K562 (cell line): ENCODE measurements around the gene FGF1. TPM values are rescaled to one million over a fixed set of nuclear protein-coding genes. Genes with fewer than 3 reads are reported as not detected.

Experiments
- ATAC-seq: fragments of 200-7000 bp; cut with Tn5 transposase; 3 replicates; pipeline ENCODE4 v1.9.1; 2020; ENCODE audit warnings: moderate library complexity
- BruUV-seq: library from RNA; stranded (reverse); fragments of 400-500 nt; replicated peaks from 2 replicates; lab custom pipeline; 2021; lab: Mats Ljungman, UMichigan
- CTCF ChIA-PET: fragments of 300-600 bp; formaldehyde crosslinking; extraction: SDS; loops from one replicate; lab custom pipeline; 2021; ENCODE audit warnings: low intra/inter-chr PET ratio; lab: Yijun Ruan, JAX
- POLR2A ChIA-PET: fragments of 300-600, 350-650 bp; sonication (Branson Sonifier 250); formaldehyde crosslinking; extraction: SDS; loops from one replicate; lab custom pipeline; 2021; ENCODE audit warnings: antibody characterized with exemption, inconsistent platforms; lab: Yijun Ruan, JAX
- DNase-seq, 4 experiments: peaks; one replicate each; pipeline versions ENCODE4 v3.0.0 to v3.0.0-alpha.2; 2011 to 2018; ENCODE audit warnings: low spot score in 3 of 4, mixed read lengths in 3 of 4; ENCODE audit errors: extremely low read depth in 1 of 4
- FAIRE-seq: peaks from 2 replicates; lab custom pipeline; 2011; peaks lifted over from hg19 to GRCh38; lab: Jason Lieb, UNC
- H2AFZ ChIP-seq: 2 replicates; pipeline ENCODE4 v1.6.0; 2011; ENCODE audit warnings: low read depth, low read length, control low read depth, inconsistent platforms
- H3K27ac ChIP-seq: fragments of 200-600 bp; 3 replicates; pipeline ENCODE4 v1.8.0; 2011; ENCODE audit warnings: low read depth, mild to moderate bottlenecking, control low read depth, inconsistent platforms, low read length, moderate library complexity, mixed read lengths; ENCODE audit errors: extremely low read depth
- H3K27me3 ChIP-seq, 2 experiments: fragments of 300-600 bp in 1 of 2; 2 replicates in 1 of 2; 3 replicates in 1 of 2; pipeline versions ENCODE4 v1.6.0 to v1.8.0; 2011; ENCODE audit warnings: inconsistent platforms in 2 of 2, low read length in 2 of 2, mild to moderate bottlenecking in 1 of 2, mixed read lengths in 1 of 2, moderate library complexity in 1 of 2; ENCODE audit not compliant: control insufficient read depth in 2 of 2, insufficient read depth in 2 of 2
- H3K36me3 ChIP-seq: fragments of 300-600 bp; 3 replicates; pipeline ENCODE4 v1.8.0; 2011; ENCODE audit warnings: mild to moderate bottlenecking, low read length, inconsistent platforms; ENCODE audit not compliant: control insufficient read depth, insufficient read depth
- H3K4me1 ChIP-seq, 2 experiments: fragments of 200-600 bp in 1 of 2; replicated peaks in 1 of 2; 2 replicates in 1 of 2; 3 replicates in 1 of 2; pipeline versions ENCODE4 v1.5.1 to v1.8.0; 2011; ENCODE audit warnings: inconsistent platforms in 2 of 2, low read length in 2 of 2, mild to moderate bottlenecking in 1 of 2, mixed read lengths in 1 of 2, moderate library complexity in 1 of 2; ENCODE audit not compliant: control insufficient read depth in 2 of 2, insufficient read depth in 2 of 2
- H3K4me2 ChIP-seq: 2 replicates; pipeline ENCODE4 v1.6.1; 2011; ENCODE audit warnings: low read length, control low read depth, inconsistent platforms, mixed read lengths; ENCODE audit not compliant: insufficient read depth
- H3K4me3 ChIP-seq: fragments of 200-600 bp; sonication (generic), shearing (Covaris generic); 2 replicates; pipeline ENCODE4 v1.5.1; 2016; ENCODE audit warnings: control low read depth, inconsistent platforms
- H3K79me2 ChIP-seq: fragments of 200-600 bp; 3 replicates; pipeline ENCODE4 v1.8.0; 2011; ENCODE audit warnings: low read length, inconsistent platforms; ENCODE audit not compliant: control insufficient read depth, insufficient read depth
- H3K9ac ChIP-seq, 2 experiments: 2 replicates each; pipeline versions ENCODE4 v1.6.0 to v1.6.1; 2011; ENCODE audit warnings: low read depth in 2 of 2, low read length in 2 of 2, control low read depth in 1 of 2, inconsistent platforms in 1 of 2, mild to moderate bottlenecking in 1 of 2, mixed read lengths in 1 of 2; ENCODE audit not compliant: insufficient read depth in 1 of 2
- H3K9me1 ChIP-seq: one replicate; pipeline ENCODE4 v1.6.0; 2011; ENCODE audit warnings: inconsistent platforms, mild to moderate bottlenecking, low read length, moderate library complexity; ENCODE audit not compliant: control insufficient read depth, insufficient read depth
- H3K9me3 ChIP-seq: replicated peaks from 2 replicates; pipeline ENCODE4 v1.5.1; 2011; ENCODE audit warnings: low read depth, low read length, inconsistent platforms; ENCODE audit not compliant: control insufficient read depth, insufficient read depth
- H4K20me1 ChIP-seq: replicated peaks from 2 replicates; pipeline ENCODE4 v1.6.1; 2011; ENCODE audit warnings: low read length, inconsistent platforms, mixed read lengths; ENCODE audit not compliant: control insufficient read depth, insufficient read depth
- CXXC5 ChIP-seq: fragments of 250-450 bp; sonication (Bioruptor Pico); IDR thresholded peaks from 2 replicates; pipeline ENCODE4 v1.8.0; 2022; ENCODE audit warnings: inconsistent platforms, mild to moderate bottlenecking, moderate library complexity
- NFYB ChIP-seq: IDR thresholded peaks from 2 replicates; pipeline ENCODE4 v1.6.1; 2011; ENCODE audit warnings: mild to moderate bottlenecking, moderate library complexity; ENCODE audit not compliant: insufficient read length; ENCODE audit errors: extremely low read depth
- SMARCE1 ChIP-seq: fragments of 450-650 bp; IDR thresholded peaks from 2 replicates; pipeline ENCODE4 v1.7.1; 2016; ENCODE audit warnings: mild to moderate bottlenecking
- ZBTB17 ChIP-seq: fragments of 450-650 bp; formaldehyde crosslinking; IDR thresholded peaks from 2 replicates; pipeline ENCODE4 v1.4.0; 2020; ENCODE audit warnings: mild to moderate bottlenecking
- ZNF785 ChIP-seq: fragments of 250-450 bp; sonication (Bioruptor Pico); IDR thresholded peaks from 2 replicates; pipeline ENCODE4 v1.4.0; 2020; ENCODE audit warnings: mild to moderate bottlenecking
- WGBS: fragments of 100-300 bp; shearing (Covaris generic); methylation state at CpG from one replicate; pipeline ENCODE4 v1.1.6; 2016; ENCODE audit warnings: low coverage, mixed read lengths; ENCODE audit not compliant: insufficient coverage; ENCODE audit errors: missing lambda C conversion rate; 5-methylcytosine and 5-hydroxymethylcytosine counted together
- in situ Hi-C: fragments of 300-500 bp; cut with MboI; formaldehyde crosslinking; loops from 4 replicates; pipeline ENCODE4 v1.15.0; 2018; ENCODE audit warnings: inconsistent platforms, mixed read lengths
- intact Hi-C: fragments of 100-400 bp; cut with micrococcal nuclease; formaldehyde crosslinking; loops from 2 replicates; pipeline ENCODE4 v1.14.2; 2022
- polyA plus RNA-seq, 8 experiments: library from polyadenylated mRNA; depleted of rRNA in 4 of 8; stranded (reverse) in 5 of 8; unstranded in 3 of 8; fragments of >200 nt; fragmentation: Nextera tagmentation in 2 of 8; fragmentation: Illumina TruSeq in 1 of 8; extraction: Ambion mirVana in 2 of 8; extraction: Trizol in 1 of 8; gene quantifications; 2 replicates each; pipeline versions ENCODE4 v1.2.1 to v1.2.3, GENCODE V29; 2011 to 2014; ENCODE audit warnings: inconsistent platforms in 1 of 8, missing spikeins in 1 of 8
- total RNA-seq, 7 experiments: library from RNA; depleted of rRNA in 6 of 7; stranded (reverse); fragments of >200 nt in 6 of 7; fragmentation: Illumina TruSeq in 2 of 7; extraction: Trizol in 2 of 7; gene quantifications; 2 replicates each; pipeline versions ENCODE4 v1.2.1 to v1.2.3, GENCODE V29; 2011 to 2021; ENCODE audit warnings: low replicate concordance in 1 of 7
- TF ChIP-seq, protein P1 (sequence below): fragments of 450-650 bp; formaldehyde crosslinking; IDR thresholded peaks from 2 replicates; pipeline ENCODE4 v1.4.0; 2020; ENCODE audit warnings: mild to moderate bottlenecking, moderate library complexity

Gene FGF1
- total and polyA plus RNA-seq, 9 of the 15 experiments (the other 6 are each of a cell fraction or from before 2014, with no cell fraction given), result not detected

DNA sequence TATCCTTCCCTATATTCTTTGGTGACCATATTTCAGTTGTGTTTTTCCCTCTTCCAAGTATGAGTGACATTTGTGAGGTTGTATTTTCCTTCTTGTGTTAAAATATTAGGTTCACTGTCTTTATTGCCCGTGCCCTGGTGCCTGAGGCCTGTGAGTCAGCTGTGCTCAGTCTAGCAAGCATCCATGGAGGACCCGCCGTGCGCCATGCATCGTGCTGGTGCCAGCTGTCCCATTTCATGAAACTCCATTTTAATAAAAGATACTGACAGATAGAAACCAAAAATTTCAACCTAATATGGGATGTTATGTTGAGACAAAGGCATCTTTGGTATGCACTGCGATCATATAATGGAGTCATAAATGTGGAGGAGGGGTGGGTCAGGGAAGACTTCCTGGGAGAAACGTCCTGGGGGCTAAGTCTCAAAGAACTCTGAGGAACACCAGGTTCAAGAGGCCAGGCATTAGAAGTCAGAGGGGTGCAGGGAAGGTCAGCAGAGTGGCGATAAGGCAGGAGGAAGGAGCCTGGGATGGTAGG lies 34.0 kb upstream of the FGF1 start:
- FAIRE-seq, result no peak
- intact Hi-C loops, result loop anchor here (5.0 kb wide), 1 partner anchor 147 kb away; no protein-coding TSS in a partner anchor

DNA sequence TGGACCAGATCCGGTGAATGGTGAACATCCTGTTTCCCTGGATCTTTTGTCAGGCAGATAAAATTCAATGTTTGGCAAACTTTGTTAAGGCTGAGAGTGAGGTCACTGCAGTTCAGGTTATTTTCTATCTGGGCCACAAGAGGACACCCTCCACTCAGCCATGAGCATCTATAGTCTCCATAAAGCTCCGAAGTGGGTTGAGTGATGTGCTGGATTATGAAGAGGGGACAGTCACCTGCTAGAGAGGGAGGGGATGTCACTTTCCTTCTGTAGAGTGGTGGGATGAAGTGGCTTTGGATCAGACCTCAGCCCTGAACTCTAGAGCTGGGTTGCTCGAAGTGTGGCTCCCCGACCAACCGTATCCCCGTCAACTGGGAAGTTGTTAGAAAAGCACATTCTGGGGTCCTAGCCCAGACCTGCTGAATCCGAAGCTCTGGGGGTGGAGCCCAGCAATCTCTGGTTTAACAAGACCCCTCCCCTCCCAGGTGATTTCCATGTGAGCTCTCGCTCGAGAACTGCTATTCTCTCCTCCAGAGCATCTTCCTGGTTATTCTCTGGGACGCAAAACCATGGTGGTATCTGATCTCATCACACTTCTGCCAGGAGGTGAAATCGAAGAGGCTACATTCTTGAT lies 31.8 kb upstream of the FGF1 start:
- no peak overlapping the region for H2AFZ ChIP-seq
- intact Hi-C loops (loop anchor here (1.0 to 5.0 kb wide), 2 partner anchors 150 to 163 kb away; no protein-coding TSS in a partner anchor), in situ Hi-C loops (no loop called here)
- no peaks in the 10 kb centered on the region for H3K9me3 ChIP-seq
- H3K9me1 ChIP-seq, result no peaks in the 10 kb centered on the region
- H3K27ac ChIP-seq, result no peak overlapping the region
- FAIRE-seq, result peak; percentile 52
- no peaks in the 10 kb centered on the region for H4K20me1 ChIP-seq
- CTCF ChIA-PET, result interaction anchor here (1.2 to 2.5 kb wide), 4 partner anchors 149 to 198 kb away, joined by 3 to 14 read pairs (median 6); no protein-coding TSS in a partner anchor
- POLR2A ChIA-PET, result interaction anchor here (0.7 kb wide), 1 partner anchor 31 kb away, joined by 3 read pairs; no protein-coding TSS in a partner anchor
- peak; percentile 58 for ATAC-seq
- peak in 1 of 4 experiments; percentile 30 for DNase-seq
- H3K27me3 ChIP-seq, result peaks cover 15 to 49% of the 10 kb centered on the region in 2 experiments
- BruUV-seq, result no TSS peak
- H3K36me3 ChIP-seq, result no peaks in the 10 kb centered on the region
- H3K4me1 ChIP-seq, result peaks cover 0 to 4% of the 10 kb centered on the region in 2 experiments; a peak in 3 of 5 replicates
- H3K4me3 ChIP-seq, result no peak overlapping the region
- H3K79me2 ChIP-seq, result no peaks in the 10 kb centered on the region
- no peak overlapping the region for H3K9ac ChIP-seq
- no peak overlapping the region for H3K4me2 ChIP-seq
- WGBS, result 2% methylated on average over 11 of the region's 11 CpGs
- no peak for TF ChIP-seq ZBTB17
- TF ChIP-seq, protein P1, sequence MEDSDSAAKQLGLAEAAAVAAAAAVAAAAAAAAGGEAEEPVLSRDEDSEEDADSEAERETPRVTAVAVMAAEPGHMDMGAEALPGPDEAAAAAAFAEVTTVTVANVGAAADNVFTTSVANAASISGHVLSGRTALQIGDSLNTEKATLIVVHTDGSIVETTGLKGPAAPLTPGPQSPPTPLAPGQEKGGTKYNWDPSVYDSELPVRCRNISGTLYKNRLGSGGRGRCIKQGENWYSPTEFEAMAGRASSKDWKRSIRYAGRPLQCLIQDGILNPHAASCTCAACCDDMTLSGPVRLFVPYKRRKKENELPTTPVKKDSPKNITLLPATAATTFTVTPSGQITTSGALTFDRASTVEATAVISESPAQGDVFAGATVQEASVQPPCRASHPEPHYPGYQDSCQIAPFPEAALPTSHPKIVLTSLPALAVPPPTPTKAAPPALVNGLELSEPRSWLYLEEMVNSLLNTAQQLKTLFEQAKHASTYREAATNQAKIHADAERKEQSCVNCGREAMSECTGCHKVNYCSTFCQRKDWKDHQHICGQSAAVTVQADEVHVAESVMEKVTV (CRISPR knock-in tag), result peak; percentile 91

More for the DNA sequence above, 34.0 kb upstream of the FGF1 start:
- no peak overlapping the region for H3K27ac ChIP-seq
- H3K9me1 ChIP-seq, result no peaks in the 10 kb centered on the region
- no peaks in the 10 kb centered on the region; a peak in 1 of 5 replicates for H3K4me1 ChIP-seq
- WGBS, result 2% methylated on average over 8 of the region's 8 CpGs
- no peaks in the 10 kb centered on the region for H4K20me1 ChIP-seq
- no TSS peak for BruUV-seq
- no peak overlapping the region for H2AFZ ChIP-seq
- H3K27me3 ChIP-seq, result peaks cover 15 to 53% of the 10 kb centered on the region in 2 experiments
- ATAC-seq, result no peak
- no peak overlapping the region for H3K4me2 ChIP-seq
- DNase-seq, result no peak
- TF ChIP-seq NFYB, result no peak
- TF ChIP-seq ZNF785 (CRISPR knock-in tag), result no peak
- TF ChIP-seq SMARCE1, result no peak
- TF ChIP-seq CXXC5 (CRISPR knock-in tag), result no peak
- H3K36me3 ChIP-seq, result no peaks in the 10 kb centered on the region
- in situ Hi-C loops, result loop anchor here (5.0 kb wide), 1 partner anchor 152 kb away; no protein-coding TSS in a partner anchor
- no peaks in the 10 kb centered on the region for H3K79me2 ChIP-seq
- POLR2A ChIA-PET, result no interaction called here
- H3K4me3 ChIP-seq, result no peak overlapping the region
- CTCF ChIA-PET, result no interaction called here
- H3K9me3 ChIP-seq, result no peaks in the 10 kb centered on the region
- no peak overlapping the region for H3K9ac ChIP-seq
